Endothelial cell of umbilical vein (primary cell): ENCODE data around the gene VSX2. TPM values are rescaled to one million over a fixed set of nuclear protein-coding genes. Genes with fewer than 3 reads are reported as not detected.

Experiments used
- BruUV-seq: library from RNA; stranded (reverse); fragments of 400-500 nt; replicated peaks from 2 replicates; lab custom pipeline; 2021; lab: Mats Ljungman, UMichigan
- CTCF ChIA-PET: fragments of 300-600, 350-600 bp; sonication (Branson Sonifier 250); formaldehyde crosslinking; loops from one replicate; lab custom pipeline; 2021; ENCODE audit warnings: antibody characterized with exemption, inconsistent platforms; lab: Charles Lee
- POLR2A ChIA-PET: fragments of 300-600, 350-600 bp; sonication (Branson Sonifier 250); formaldehyde crosslinking; loops from one replicate; lab custom pipeline; 2021; ENCODE audit warnings: antibody characterized with exemption, inconsistent platforms; lab: Charles Lee
- DNase-seq: peaks from one replicate; pipeline ENCODE4 v3.0.0-alpha.2; 2011; ENCODE audit warnings: low read depth, low spot score
- FAIRE-seq: peaks from 2 replicates; lab custom pipeline; 2011; peaks lifted over from hg19 to GRCh38; lab: Jason Lieb, UNC
- H2AFZ ChIP-seq: 2 replicates; pipeline ENCODE4 v1.6.0; 2012; ENCODE audit warnings: low read depth, low read length, control low read depth, inconsistent platforms
- H3K27ac ChIP-seq: 2 replicates; pipeline ENCODE4 v1.5.1; 2011; ENCODE audit warnings: low read depth, mild to moderate bottlenecking, control low read depth, low read length, moderate library complexity; ENCODE audit not compliant: insufficient read depth
- H3K27me3 ChIP-seq, 2 experiments: 2 replicates each; pipeline versions ENCODE4 v1.6.0 to v1.6.1; 2011; ENCODE audit warnings: low read length in 2 of 2, mixed read lengths in 1 of 2; ENCODE audit not compliant: control insufficient read depth in 2 of 2, insufficient read depth in 2 of 2
- H3K36me3 ChIP-seq, 2 experiments: 2 replicates in 1 of 2; 3 replicates in 1 of 2; pipeline ENCODE4 v1.5.1; 2011; ENCODE audit warnings: low read length in 2 of 2, mild to moderate bottlenecking in 1 of 2, moderate library complexity in 1 of 2; ENCODE audit not compliant: control insufficient read depth in 2 of 2, insufficient read depth in 2 of 2; ENCODE audit errors: extremely low read depth in 1 of 2
- H3K4me1 ChIP-seq: 3 replicates; pipeline ENCODE4 v1.5.1; 2011; ENCODE audit warnings: mild to moderate bottlenecking, low read length; ENCODE audit not compliant: control insufficient read depth, insufficient read depth; ENCODE audit errors: extremely low read depth
- H3K4me2 ChIP-seq: 2 replicates; pipeline ENCODE4 v1.6.1; 2011; ENCODE audit warnings: low read length, control low read depth, mixed read lengths; ENCODE audit not compliant: insufficient read depth
- H3K4me3 ChIP-seq, 3 experiments: fragments of 200-600 bp in 1 of 3; sonication (generic), shearing (Covaris generic) in 1 of 3; replicated peaks in 1 of 3; 2 replicates each; pipeline ENCODE4 v1.5.1; 2011 to 2016; ENCODE audit warnings: control low read depth in 3 of 3, low read length in 3 of 3, mild to moderate bottlenecking in 2 of 3, inconsistent platforms in 1 of 3, low read depth in 1 of 3, moderate library complexity in 1 of 3; ENCODE audit not compliant: insufficient read depth in 1 of 3
- H3K79me2 ChIP-seq: 2 replicates; pipeline ENCODE4 v1.6.0; 2012; ENCODE audit warnings: low read length, inconsistent platforms; ENCODE audit not compliant: control insufficient read depth, insufficient read depth
- H3K9ac ChIP-seq: replicated peaks from 2 replicates; pipeline ENCODE3; 2011; ENCODE audit warnings: low read length, control low read depth; ENCODE audit not compliant: insufficient read depth; ENCODE audit errors: extremely low read depth
- H3K9me1 ChIP-seq: replicated peaks from 3 replicates; pipeline ENCODE4 v1.6.0; 2011; ENCODE audit warnings: mild to moderate bottlenecking, low read length; ENCODE audit not compliant: control insufficient read depth, insufficient read depth; ENCODE audit errors: extremely low read depth
- H3K9me3 ChIP-seq: replicated peaks from 2 replicates; pipeline ENCODE4 v1.5.1; 2012; ENCODE audit warnings: low read length, inconsistent platforms; ENCODE audit not compliant: control insufficient read depth, insufficient read depth
- H4K20me1 ChIP-seq: replicated peaks from 2 replicates; pipeline ENCODE3; 2011; ENCODE audit warnings: mild to moderate bottlenecking, low read length; ENCODE audit not compliant: control insufficient read depth, insufficient read depth; ENCODE audit errors: extremely low read depth
- EZH2 ChIP-seq: IDR thresholded peaks from 2 replicates; pipeline ENCODE4 v1.6.1; 2012; ENCODE audit warnings: borderline replicate concordance, low read depth, mild to moderate bottlenecking, moderate library complexity, low read length, inconsistent platforms; ENCODE audit not compliant: severe bottlenecking
- FOS ChIP-seq: IDR thresholded peaks from 2 replicates; pipeline ENCODE4 v1.6.1; 2011; ENCODE audit warnings: mild to moderate bottlenecking, low read length, moderate library complexity, borderline replicate concordance; ENCODE audit not compliant: insufficient read depth
- GATA2 ChIP-seq: IDR thresholded peaks from 2 replicates; pipeline ENCODE4 v1.7.0; 2011; ENCODE audit warnings: low read depth, mild to moderate bottlenecking, moderate library complexity, mixed read lengths, low read length; ENCODE audit not compliant: insufficient read length, insufficient read depth
- JUN ChIP-seq: IDR thresholded peaks from 2 replicates; pipeline ENCODE4 v1.6.1; 2011; ENCODE audit warnings: borderline replicate concordance, low read depth; ENCODE audit not compliant: insufficient read length, insufficient read depth
- MYC ChIP-seq: IDR thresholded peaks from one replicate; pipeline ENCODE4 v1.6.1; 2011; ENCODE audit warnings: mild to moderate bottlenecking, low read depth, low read length
- POLR2A ChIP-seq: IDR thresholded peaks from 2 replicates; pipeline ENCODE4 v1.6.1; 2012; ENCODE audit warnings: low read depth, mild to moderate bottlenecking, control low read depth, low read length
- POLR2AphosphoS5 ChIP-seq: IDR thresholded peaks from 2 replicates; pipeline ENCODE4 v1.6.1; 2012; ENCODE audit warnings: low read depth, mild to moderate bottlenecking, control low read depth, low read length, moderate library complexity; ENCODE audit not compliant: insufficient read depth
- dilution Hi-C: fragments of 300-500 bp; cut with MboI; formaldehyde crosslinking; loops from one replicate; pipeline ENCODE4 v1.15.0; 2019; ENCODE audit warnings: low sequenced_read_pairs; ENCODE audit not compliant: extremely low pct_ligation_motif_present
- intact Hi-C: fragments of 100-400 bp; cut with micrococcal nuclease; formaldehyde crosslinking; loops from one replicate; pipeline ENCODE4 v1.10.0; 2022
- polyA plus RNA-seq, 4 experiments: library from polyadenylated mRNA; depleted of rRNA in 3 of 4; stranded (reverse) in 3 of 4; unstranded in 1 of 4; fragments of >200 nt; gene quantifications; 2 replicates each; pipeline versions ENCODE4 v1.2.1 to v1.2.3, GENCODE V29; 2011 to 2012; ENCODE audit warnings: missing spikeins in 1 of 4
- total RNA-seq: library from RNA; stranded (reverse); gene quantifications from 2 replicates; pipeline ENCODE4 v1.2.3, GENCODE V29; 2021
- TF ChIP-seq, protein P1 (sequence below): IDR thresholded peaks from 2 replicates; pipeline ENCODE4 v1.6.1; 2011; ENCODE audit not compliant: insufficient read depth, insufficient read length
- TF ChIP-seq, protein P2 (sequence below), 2 donors: IDR thresholded peaks; 1 replicate in 1 of 2; 2 replicates in 1 of 2; pipeline ENCODE4 v1.5.1; 2011; ENCODE audit warnings: low read length in 2 of 2, mild to moderate bottlenecking in 2 of 2, moderate library complexity in 2 of 2, control low read depth in 1 of 2, inconsistent platforms in 1 of 2, low read depth in 1 of 2; ENCODE audit not compliant: insufficient read depth in 1 of 2; ENCODE audit errors: extremely low read depth in 1 of 2

The VSX2 gene
- total and polyA plus RNA-seq, 2 donors (not counting 3 experiments of a cell fraction or from before 2014, with no cell fraction given) = not detected

DNA sequence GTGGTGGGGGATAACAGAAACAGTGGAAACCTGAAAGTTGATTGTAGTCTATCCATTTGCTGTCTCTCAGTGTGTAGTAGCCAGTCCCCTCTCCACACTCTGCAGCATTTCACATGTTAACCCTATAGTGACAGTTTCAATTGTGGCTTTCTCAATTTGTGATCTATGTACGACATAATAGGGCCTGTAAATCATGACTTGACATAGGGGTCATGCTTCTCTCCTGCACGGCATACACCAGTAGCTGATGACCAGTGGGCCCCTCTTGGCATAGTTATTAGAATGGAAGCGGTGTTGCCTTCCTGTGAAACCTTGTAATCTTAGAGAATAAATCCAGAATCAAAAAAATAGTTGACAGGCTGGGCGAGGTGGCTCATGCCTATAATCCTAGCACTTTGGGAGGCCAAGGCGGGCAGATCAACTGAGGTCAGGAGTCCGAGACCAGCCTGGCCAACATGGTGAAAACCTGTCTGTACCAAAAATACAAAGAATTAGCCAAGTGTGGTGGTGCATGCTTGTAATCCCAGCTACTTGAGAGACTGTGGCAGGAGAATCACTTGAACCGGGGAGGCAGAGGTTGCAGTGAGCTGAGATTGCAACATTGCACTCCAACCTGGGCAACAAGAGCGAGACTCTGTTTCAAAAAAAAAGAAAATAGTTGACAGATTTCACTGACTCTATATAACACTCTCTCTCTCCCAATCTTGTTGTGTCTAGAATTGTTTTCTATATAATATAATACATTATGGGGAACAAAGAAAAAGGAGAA, 44.6 kb upstream of the VSX2 start:
- Histone ChIP-seq H3K27me3 (no peaks in the 10 kb centered on the region), H3K9ac (no peak overlapping the region), H3K4me2 (no peak overlapping the region), H3K9me3 (no peaks in the 10 kb centered on the region), H3K36me3 (peaks cover 0 to 2% of the 10 kb centered on the region in 2 experiments), H4K20me1 (no peaks in the 10 kb centered on the region), H3K27ac (no peak overlapping the region), H3K4me3 (no peak overlapping the region), H3K4me1 (no peaks in the 10 kb centered on the region), H3K9me1 (no peaks in the 10 kb centered on the region), H2AFZ (no peak overlapping the region), H3K79me2 (no peaks in the 10 kb centered on the region)
- FAIRE-seq (no peak), DNase-seq (no peak)
- CTCF ChIA-PET = interaction anchor here (1.0 kb wide), 1 partner anchor 15 kb away, joined by 3 read pairs; no protein-coding TSS in a partner anchor
- POLR2A ChIA-PET = no interaction called here
- dilution Hi-C loops (no loop called here), intact Hi-C loops (no loop called here)
- BruUV-seq = no TSS peak
- TF ChIP-seq POLR2AphosphoS5 (no peak), JUN (no peak), EZH2 (no peak), MYC (no peak), POLR2A (no peak), FOS (no peak), GATA2 (no peak)
- TF ChIP-seq, protein P1, sequence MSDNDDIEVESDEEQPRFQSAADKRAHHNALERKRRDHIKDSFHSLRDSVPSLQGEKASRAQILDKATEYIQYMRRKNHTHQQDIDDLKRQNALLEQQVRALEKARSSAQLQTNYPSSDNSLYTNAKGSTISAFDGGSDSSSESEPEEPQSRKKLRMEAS = no peak
- TF ChIP-seq, protein P2, sequence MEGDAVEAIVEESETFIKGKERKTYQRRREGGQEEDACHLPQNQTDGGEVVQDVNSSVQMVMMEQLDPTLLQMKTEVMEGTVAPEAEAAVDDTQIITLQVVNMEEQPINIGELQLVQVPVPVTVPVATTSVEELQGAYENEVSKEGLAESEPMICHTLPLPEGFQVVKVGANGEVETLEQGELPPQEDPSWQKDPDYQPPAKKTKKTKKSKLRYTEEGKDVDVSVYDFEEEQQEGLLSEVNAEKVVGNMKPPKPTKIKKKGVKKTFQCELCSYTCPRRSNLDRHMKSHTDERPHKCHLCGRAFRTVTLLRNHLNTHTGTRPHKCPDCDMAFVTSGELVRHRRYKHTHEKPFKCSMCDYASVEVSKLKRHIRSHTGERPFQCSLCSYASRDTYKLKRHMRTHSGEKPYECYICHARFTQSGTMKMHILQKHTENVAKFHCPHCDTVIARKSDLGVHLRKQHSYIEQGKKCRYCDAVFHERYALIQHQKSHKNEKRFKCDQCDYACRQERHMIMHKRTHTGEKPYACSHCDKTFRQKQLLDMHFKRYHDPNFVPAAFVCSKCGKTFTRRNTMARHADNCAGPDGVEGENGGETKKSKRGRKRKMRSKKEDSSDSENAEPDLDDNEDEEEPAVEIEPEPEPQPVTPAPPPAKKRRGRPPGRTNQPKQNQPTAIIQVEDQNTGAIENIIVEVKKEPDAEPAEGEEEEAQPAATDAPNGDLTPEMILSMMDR (IDR thresholded peaks at IDR 0.05; ENCODE audit: extremely low read depth in 1 of 2, insufficient read depth in 1 of 2, low read depth in 1 of 2, low read length in 2 of 2) = no peak
